Activated CD8-positive, alpha-beta memory T cell treated with anti-CD3 and anti-CD28 coated beads, Interleukin-2, amount 50 U/mL, for 24 hours (primary cell): ENCODE measurements around the gene ZNF491.
"Not testable (repeated sequence)": the region's sequence is repeated elsewhere in the genome, so short reads cannot be mapped to it uniquely, and the experiment has no call there.

Experiments used
- DNase-seq: peaks from one replicate; pipeline ENCODE4 v3.0.0-alpha.2; 2020; ENCODE audit errors: extremely low read depth

ZNF491 gene

GRCh38 chr19:11798391-11799330 is at the start of gene ZNF491:
Gene ZNF491, plus strand, starts transcription at chr19:11798523. Its CDS starts 7,431 bp downstream, at chr19:11805954.
- peak; percentile 67 for DNase-seq

- no peak for DNase-seq
Observed at GRCh38 chr19:11749751-11750150, 48.6 kb upstream of the ZNF491 start.

GRCh38 chr19:11752244-11752736 is 46.0 kb upstream of the ZNF491 start:
- no peak for DNase-seq

- DNase-seq = no peak
Observed at GRCh38 chr19:11754663-11755062, 43.7 kb upstream of the ZNF491 start.

GRCh38 chr19:11756965-11757364 is 41.4 kb upstream of the ZNF491 start:
- DNase-seq = no peak

- no peak for DNase-seq
Observed at GRCh38 chr19:11759805-11760204, 38.5 kb upstream of the ZNF491 start.

GRCh38 chr19:11763117-11763516 is 35.2 kb upstream of the ZNF491 start:
- DNase-seq = no peak

- no peak for DNase-seq
Observed at GRCh38 chr19:11763611-11764010, 34.7 kb upstream of the ZNF491 start.

GRCh38 chr19:11766597-11767591 is 31.4 kb upstream of the ZNF491 start, which contains the start of gene ZNF441:
Gene ZNF441, plus strand, starts transcription at chr19:11767000. Its CDS starts 194 bp downstream, at chr19:11767194.
- DNase-seq = peak; percentile 91

GRCh38 chr19:11767633-11768133 is 30.6 kb upstream of the ZNF491 start:
- no peak for DNase-seq

GRCh38 chr19:11769995-11770394 is 28.3 kb upstream of the ZNF491 start:
- DNase-seq = no peak

GRCh38 chr19:11771520-11771919 is 26.8 kb upstream of the ZNF491 start:
- DNase-seq = not testable (repeated sequence)

- DNase-seq = not testable (repeated sequence)
Observed at GRCh38 chr19:11776669-11777068, 21.7 kb upstream of the ZNF491 start.

- DNase-seq = no peak
Observed at GRCh38 chr19:11780431-11781020, 17.8 kb upstream of the ZNF491 start.

- no peak for DNase-seq
Observed at GRCh38 chr19:11781295-11782057, 16.8 kb upstream of the ZNF491 start.

GRCh38 chr19:11783767-11784166 is 14.6 kb upstream of the ZNF491 start:
- DNase-seq = no peak

GRCh38 chr19:11784356-11784755 is 14.0 kb upstream of the ZNF491 start:
- DNase-seq = no peak

GRCh38 chr19:11787536-11787935 is 10.8 kb upstream of the ZNF491 start:
- no peak for DNase-seq

- DNase-seq = no peak
Observed at GRCh38 chr19:11792942-11793341, 5.4 kb upstream of the ZNF491 start.

- no peak for DNase-seq
Observed at GRCh38 chr19:11797491-11797890, 832 bp upstream of the ZNF491 start.
